Activated CD4-positive, CD25-positive, alpha-beta regulatory T cell treated with anti-CD3 and anti-CD28 coated beads, Interleukin-2, amount 50 U/mL, for 72 hours (primary cell): Measurements from ENCODE around the gene WDR12.
A peak's percentile ranks its signal among the peaks of the same experiment; 100 is the strongest.
"Not testable (repeated sequence)": the region's sequence is repeated elsewhere in the genome, so short reads cannot be mapped to it uniquely, and the experiment has no call there.

Experiments used
- DNase-seq: peaks from one replicate; pipeline ENCODE4 v3.0.0; 2021

WDR12 gene

GRCh38 chr2:202883987-202884675, 27.3 kb downstream of the WDR12 start:
- no peak for DNase-seq

- DNase-seq = no peak
Observed at GRCh38 chr2:202881570-202881969, 29.9 kb downstream of the WDR12 start.

GRCh38 chr2:202877699-202878098, 33.8 kb downstream of the WDR12 start:
- DNase-seq = no peak

- DNase-seq = peak; percentile 67
Observed at GRCh38 chr2:202871300-202872141, 40.0 kb downstream of the WDR12 start, which contains the start of gene ICA1L. Gene ICA1L, minus strand, starts transcription at chr2:202871766. Its CDS starts 42,757 bp downstream, at chr2:202829009.

GRCh38 chr2:202870431-202871299, 40.8 kb downstream of the WDR12 start:
- DNase-seq = peak; percentile 50

- DNase-seq = no peak
Observed at GRCh38 chr2:202861987-202862386, 49.5 kb downstream of the WDR12 start.

- no peak for DNase-seq
Observed at GRCh38 chr2:202858601-202859000, 52.9 kb downstream of the WDR12 start.

GRCh38 chr2:202849343-202849742, 62.1 kb downstream of the WDR12 start:
- not testable (repeated sequence) for DNase-seq

- no peak for DNase-seq
Observed at GRCh38 chr2:202848813-202849212, 62.7 kb downstream of the WDR12 start.

- no peak for DNase-seq
Observed at GRCh38 chr2:202847693-202848524, 63.6 kb downstream of the WDR12 start.

GRCh38 chr2:202844656-202845055, 66.8 kb downstream of the WDR12 start:
- no peak for DNase-seq

GRCh38 chr2:202842690-202843089, 68.8 kb downstream of the WDR12 start:
- DNase-seq = no peak

GRCh38 chr2:202841090-202841867, 70.2 kb downstream of the WDR12 start:
- DNase-seq = no peak

- no peak for DNase-seq
Observed at GRCh38 chr2:202831242-202832220, 79.9 kb downstream of the WDR12 start.

GRCh38 chr2:202824901-202825300, 86.6 kb downstream of the WDR12 start:
- DNase-seq = no peak
